Panc1 (cell line): Measurements from ENCODE around the gene RNF144B. TPM values are rescaled to one million over a fixed set of nuclear protein-coding genes. Genes with fewer than 3 reads are reported as not detected.

Experiments
- ATAC-seq: fragments of 200-7000 bp; cut with Tn5 transposase; 2 replicates; pipeline ENCODE4 v1.9.1; 2020; ENCODE audit warnings: mild to moderate bottlenecking, moderate library complexity
- BruUV-seq: library from RNA; stranded (reverse); fragments of 400-500 nt; replicated peaks from 2 replicates; lab custom pipeline; 2021; lab: Mats Ljungman, UMichigan
- CTCF ChIA-PET: fragments of 300-600 bp; sonication (Branson Sonifier 250); formaldehyde crosslinking; loops from one replicate; lab custom pipeline; 2022; ENCODE audit warnings: antibody characterized with exemption; lab: Charles Lee
- POLR2A ChIA-PET: fragments of 300-600 bp; sonication (Branson Sonifier 250); formaldehyde crosslinking; loops from one replicate; lab custom pipeline; 2022; ENCODE audit warnings: antibody characterized with exemption; lab: Charles Lee
- DNase-seq: peaks from one replicate; pipeline ENCODE4 v3.0.0-alpha.2; 2010; ENCODE audit warnings: low read depth, low spot score
- H3K27ac ChIP-seq: 2 replicates; pipeline ENCODE4 v1.5.1; 2011; ENCODE audit warnings: mild to moderate bottlenecking, low read length, inconsistent platforms
- H3K27me3 ChIP-seq: fragments of 200-500 bp; sonication (Bioruptor generic); 2 replicates; pipeline ENCODE4 v1.6.0; 2014; ENCODE audit warnings: low read length, inconsistent platforms; ENCODE audit not compliant: control insufficient read depth, insufficient read depth
- H3K36me3 ChIP-seq: fragments of 200-500 bp; sonication (Bioruptor generic); 2 replicates; pipeline ENCODE4 v1.5.1; 2014; ENCODE audit warnings: inconsistent platforms, mild to moderate bottlenecking, low read length, moderate library complexity; ENCODE audit not compliant: control insufficient read depth, insufficient read depth
- H3K4me1 ChIP-seq: 2 replicates; pipeline ENCODE4 v1.5.1; 2011; ENCODE audit warnings: inconsistent platforms, mild to moderate bottlenecking, low read length, moderate library complexity; ENCODE audit not compliant: control insufficient read depth, insufficient read depth
- H3K4me3 ChIP-seq, 2 experiments: 2 replicates each; pipeline ENCODE4 v1.5.1; 2011 to 2012; ENCODE audit warnings: low read depth in 2 of 2, low read length in 2 of 2, mild to moderate bottlenecking in 2 of 2, inconsistent platforms in 1 of 2, moderate library complexity in 1 of 2
- H3K9me3 ChIP-seq: fragments of 200-500 bp; sonication (Bioruptor generic); 2 replicates; pipeline ENCODE4 v1.5.1; 2014; ENCODE audit warnings: low read depth, mild to moderate bottlenecking, inconsistent platforms, low read length, moderate library complexity; ENCODE audit not compliant: control insufficient read depth, insufficient read depth
- CTCF ChIP-seq: fragments of 450-650 bp; IDR thresholded peaks from 2 replicates; pipeline ENCODE4 v1.5.1; 2017; ENCODE audit warnings: mild to moderate bottlenecking
- POLR2AphosphoS5 ChIP-seq: IDR thresholded peaks from 2 replicates; pipeline ENCODE4 v1.6.1; 2012; ENCODE audit warnings: mild to moderate bottlenecking, low read depth, low read length, moderate library complexity
- REST ChIP-seq, 2 experiments: IDR thresholded peaks; 2 replicates each; pipeline ENCODE4 v1.6.1; 2011 to 2012; ENCODE audit warnings: low read depth in 2 of 2, control low read depth in 1 of 2, low read length in 1 of 2, mild to moderate bottlenecking in 1 of 2, moderate library complexity in 1 of 2; ENCODE audit not compliant: insufficient read depth in 1 of 2
- SIN3A ChIP-seq: IDR thresholded peaks from 2 replicates; pipeline ENCODE4 v1.6.1; 2012; ENCODE audit warnings: low read depth, mild to moderate bottlenecking, low read length, moderate library complexity, borderline replicate concordance; ENCODE audit not compliant: insufficient read depth
- TCF7L2 ChIP-seq: IDR thresholded peaks from 2 replicates; pipeline ENCODE4 v1.6.1; 2011; ENCODE audit warnings: mild to moderate bottlenecking, low read depth, low read length, inconsistent platforms
- in situ Hi-C: cut with HindIII; loops from 2 replicates; pipeline ENCODE4 v1.10.0; 2016; ENCODE audit warnings: low sequenced_read_pairs, low pct_unique_long_range_greater_than_20kb
- intact Hi-C: fragments of 100-400 bp; cut with micrococcal nuclease; formaldehyde crosslinking; loops from one replicate; pipeline ENCODE4 v1.10.0; 2022; ENCODE audit not compliant: unreplicated experiment
- total RNA-seq: library from RNA; stranded (reverse); gene quantifications from one replicate; pipeline ENCODE4 v1.2.1, GENCODE V29; 2021; ENCODE audit not compliant: unreplicated experiment

RNF144B gene
- total RNA-seq, 1 experiment from 2014 or later = 5.6 TPM

GRCh38 chr6:18493382-18493891 is 106.3 kb downstream of the RNF144B start:
- no TSS peak for BruUV-seq
- Histone ChIP-seq H3K36me3 (no peaks in the 10 kb centered on the region), H3K4me3 (no peak overlapping the region), H3K27me3 (no peaks in the 10 kb centered on the region), H3K9me3 (no peaks in the 10 kb centered on the region), H3K4me1 (no peaks in the 10 kb centered on the region), H3K27ac (no peak overlapping the region)
- TF ChIP-seq REST (IDR thresholded peaks at IDR 0.05; ENCODE audit: insufficient read depth in 1 of 2, low read depth in 2 of 2, low read length in 1 of 2) = no peak
- DNase-seq = no peak
- in situ Hi-C loops (no loop called here), intact Hi-C loops (no loop called here)
- ChIA-PET POLR2A (no interaction called here), CTCF (no interaction called here)
- ATAC-seq = no peak

GRCh38 chr6:18493925-18494324 is 106.8 kb downstream of the RNF144B start:
- in situ Hi-C loops = no loop called here
- ATAC-seq = no peak

More at GRCh38 chr6:18493925-18494324, 106.8 kb downstream of the RNF144B start:
- Histone ChIP-seq H3K4me3 (no peak overlapping the region), H3K9me3 (no peaks in the 10 kb centered on the region), H3K36me3 (no peaks in the 10 kb centered on the region), H3K4me1 (no peaks in the 10 kb centered on the region), H3K27ac (no peak overlapping the region), H3K27me3 (no peaks in the 10 kb centered on the region)
- ChIA-PET CTCF (no interaction called here), POLR2A (no interaction called here)
- intact Hi-C loops = no loop called here
- no peak for DNase-seq
- no peak for TF ChIP-seq SIN3A
- TF ChIP-seq REST (IDR thresholded peaks at IDR 0.05; ENCODE audit: insufficient read depth in 1 of 2, low read depth in 2 of 2, low read length in 1 of 2) = no peak
- TF ChIP-seq CTCF = no peak
- TF ChIP-seq TCF7L2 = no peak
- TF ChIP-seq POLR2AphosphoS5 = no peak
- no TSS peak for BruUV-seq
